ENCODE data around the gene ARPC5L.
"Not testable (repeated sequence)": the region's sequence is repeated elsewhere in the genome, so short reads cannot be mapped to it uniquely, and the experiment has no call there.

Gene ARPC5L

DNA sequence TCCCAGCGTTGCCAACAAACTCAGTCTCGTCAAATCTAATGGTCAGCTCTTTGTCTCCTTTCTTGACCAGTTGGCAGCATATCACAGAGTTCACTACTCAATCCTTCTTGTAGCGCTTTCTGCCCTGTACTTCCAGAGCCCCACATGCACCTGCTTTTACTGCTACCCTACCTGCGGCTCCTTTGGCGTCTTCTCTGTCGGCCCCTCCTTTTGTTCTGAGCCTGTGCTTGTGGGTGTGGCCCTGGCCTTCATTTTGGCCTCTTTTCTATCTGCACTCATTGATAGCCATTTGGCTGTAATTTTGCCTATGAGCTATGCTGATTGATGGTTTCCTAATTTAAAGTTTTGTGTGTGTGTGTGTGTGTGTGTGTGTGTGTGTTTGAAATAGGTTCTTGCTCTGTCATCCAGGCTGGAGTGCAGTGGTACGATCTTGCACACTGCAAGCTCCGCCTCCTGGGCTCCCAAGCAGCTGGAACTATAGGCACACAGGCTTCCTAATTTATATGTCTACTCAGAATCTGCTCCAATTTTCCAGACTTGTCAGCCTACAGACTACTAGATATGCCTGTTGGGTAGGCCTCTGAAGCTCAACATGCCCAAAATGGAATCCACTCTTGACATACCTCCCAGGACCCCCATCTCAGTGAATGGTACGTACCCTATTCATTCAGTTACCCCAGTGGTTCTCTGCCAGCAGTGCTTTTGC lies 32.3 kb downstream of the ARPC5L start:
- DNase-seq (ENCODE audit: low spot score) = no peak

DNA sequence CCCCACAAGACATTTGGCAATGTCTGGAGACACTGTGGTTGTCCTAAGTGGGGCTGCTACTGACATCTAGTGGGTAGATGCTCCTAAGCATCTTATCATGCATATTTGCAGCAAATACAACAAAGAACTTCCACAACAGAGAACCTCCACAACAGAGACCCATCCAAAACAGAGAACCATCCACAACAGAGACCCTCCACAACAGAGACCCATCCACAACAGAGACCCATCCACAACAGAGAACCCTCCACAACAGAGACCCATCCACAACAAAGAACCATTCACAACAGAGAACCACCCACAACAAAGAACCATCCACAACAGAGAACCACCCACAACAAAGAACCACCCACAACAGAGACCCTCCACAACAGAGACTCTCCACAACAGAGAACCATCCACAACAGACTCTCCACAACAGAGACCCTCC lies 32.8 kb downstream of the ARPC5L start:
- DNase-seq (ENCODE audit: low spot score) = no peak

DNA sequence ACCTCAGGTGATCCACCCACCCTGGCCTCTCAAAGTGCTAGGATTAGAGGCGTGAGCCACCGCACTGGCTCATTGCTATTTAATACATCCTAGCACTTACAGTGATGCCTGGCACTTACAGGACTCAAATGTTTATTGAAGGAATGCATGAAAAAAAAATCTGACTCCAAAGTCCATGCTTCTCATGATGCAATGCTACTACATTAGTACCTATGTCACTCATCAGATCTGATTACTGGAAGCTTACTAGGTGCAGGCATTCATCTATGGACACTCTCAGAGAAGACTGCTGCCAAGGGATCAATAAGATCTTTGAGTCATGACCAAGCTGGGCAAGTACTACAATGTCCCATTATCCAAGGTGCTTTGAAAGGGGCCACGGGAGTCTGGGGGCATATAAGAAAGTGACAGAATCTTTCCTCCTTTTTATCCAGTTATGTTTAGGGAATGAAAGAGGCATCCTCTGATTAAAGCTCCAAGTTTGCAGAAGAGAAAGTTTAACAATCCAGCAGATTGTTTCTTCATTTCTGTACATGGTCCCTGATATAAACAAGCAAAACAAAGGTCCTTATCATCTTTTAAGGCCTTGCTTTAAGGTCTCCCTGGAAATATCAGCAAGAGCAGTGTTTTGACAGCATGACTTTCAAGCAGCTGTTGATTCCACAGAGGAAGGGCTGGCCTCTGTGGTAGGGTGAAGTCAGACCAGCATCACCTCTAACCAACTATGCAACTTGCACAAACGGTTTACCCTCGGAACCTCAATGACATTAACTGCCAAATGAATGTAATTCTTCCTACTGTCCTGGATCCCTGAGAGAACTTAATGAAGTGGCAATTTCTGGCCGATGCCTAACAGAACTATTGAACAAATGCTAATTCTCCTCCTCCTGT lies 35.9 kb downstream of the ARPC5L start:
- DNase-seq (ENCODE audit: low spot score) = no peak

DNA sequence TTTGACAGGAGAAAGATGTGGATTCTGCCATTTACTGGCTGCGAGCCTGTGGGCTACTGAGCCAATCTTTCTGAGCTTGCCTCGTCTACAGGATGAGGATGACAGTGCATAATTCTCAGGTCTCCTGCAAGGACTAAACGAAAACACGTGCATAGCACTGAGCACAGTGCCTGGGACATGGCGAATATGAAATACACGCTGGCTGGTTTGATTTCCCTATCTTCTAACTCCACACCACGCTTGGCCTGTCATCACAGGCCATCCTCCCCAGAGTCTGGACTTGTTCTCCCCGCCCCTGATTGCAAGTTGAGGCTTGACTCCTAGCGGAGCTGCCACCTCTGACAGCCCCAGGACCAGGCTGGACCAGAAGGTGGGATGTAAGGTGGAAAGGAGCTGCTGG lies 37.9 kb downstream of the ARPC5L start:
- no peak for DNase-seq (ENCODE audit: low spot score)

DNA sequence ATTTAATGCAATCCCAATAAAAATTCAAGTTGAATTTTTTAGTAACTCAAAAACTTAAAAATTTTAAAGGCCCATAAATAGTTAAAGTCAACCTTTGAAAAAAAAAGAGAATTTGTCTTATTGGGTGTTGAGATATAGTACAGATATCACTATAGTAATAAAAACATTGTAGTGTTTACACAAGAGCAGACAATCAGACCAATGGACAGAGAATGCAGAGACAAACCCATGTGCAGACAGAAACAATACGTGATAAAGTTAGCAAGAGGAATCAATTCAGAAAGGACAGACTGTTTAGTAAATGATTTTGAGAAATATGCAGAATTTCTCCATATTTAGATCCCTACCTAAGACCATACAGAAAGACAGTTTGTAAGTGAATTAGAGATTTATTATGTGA lies 45.0 kb downstream of the ARPC5L start:
- no peak for DNase-seq (ENCODE audit: low spot score)

DNA sequence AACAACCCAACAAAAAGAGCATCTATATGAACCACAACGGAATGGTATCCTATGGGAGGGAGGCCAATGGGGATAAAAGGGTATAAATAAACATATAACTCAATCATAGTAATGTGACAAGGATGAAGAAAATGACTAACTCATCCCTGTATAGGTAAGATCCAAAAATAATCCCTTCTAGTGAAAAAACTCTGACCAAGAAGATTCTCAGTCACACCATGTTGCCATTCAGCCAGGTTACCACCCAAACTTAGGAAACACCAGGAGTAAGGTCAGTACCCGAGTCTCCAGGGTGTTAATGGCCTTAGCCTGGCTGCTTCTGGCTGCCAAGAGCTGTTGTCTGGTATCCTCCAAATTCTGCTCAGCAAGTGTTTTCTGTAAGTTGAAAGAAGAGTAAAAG lies 46.2 kb downstream of the ARPC5L start:
- no peak for DNase-seq (ENCODE audit: low spot score)

DNA sequence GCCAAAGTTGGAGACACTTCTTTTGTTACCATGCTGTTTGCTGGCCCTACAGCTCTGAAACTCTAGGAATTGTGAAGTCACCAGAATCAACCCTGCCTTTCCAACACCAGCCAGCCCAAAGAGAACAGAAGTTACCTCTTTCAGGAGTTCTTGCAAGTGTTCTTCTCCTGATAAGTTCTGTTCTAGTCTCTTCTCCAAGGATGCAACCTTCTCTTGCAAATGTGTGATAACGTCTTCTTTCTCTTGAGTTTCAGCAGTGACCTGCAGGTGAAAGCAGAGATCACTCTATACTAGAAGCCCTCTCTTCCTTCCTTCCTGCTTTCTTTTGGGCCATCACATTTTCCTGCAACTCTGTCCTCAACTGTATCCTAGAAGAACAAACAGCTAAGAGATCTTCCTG lies 49.8 kb downstream of the ARPC5L start:
- no peak for DNase-seq (ENCODE audit: low spot score)

DNA sequence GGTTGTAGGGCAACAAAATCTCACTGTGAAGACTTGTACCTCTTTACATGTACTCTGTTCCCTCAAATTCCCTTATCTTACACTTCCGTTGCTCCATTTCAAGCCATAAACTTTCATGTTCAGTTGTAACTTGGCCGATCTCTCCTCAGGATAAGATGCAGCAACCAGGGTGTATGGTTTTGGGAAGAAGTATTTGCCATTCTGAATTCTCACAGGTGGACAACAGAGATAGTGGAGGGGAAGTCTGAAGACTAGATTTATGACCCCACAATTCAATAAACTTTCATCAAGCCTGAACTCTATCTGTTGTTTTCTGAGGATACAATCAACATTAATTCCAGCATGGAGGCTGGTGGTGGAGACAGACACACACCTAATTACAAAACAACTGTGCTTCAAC lies 51.4 kb downstream of the ARPC5L start:
- DNase-seq (ENCODE audit: low spot score) = no peak

DNA sequence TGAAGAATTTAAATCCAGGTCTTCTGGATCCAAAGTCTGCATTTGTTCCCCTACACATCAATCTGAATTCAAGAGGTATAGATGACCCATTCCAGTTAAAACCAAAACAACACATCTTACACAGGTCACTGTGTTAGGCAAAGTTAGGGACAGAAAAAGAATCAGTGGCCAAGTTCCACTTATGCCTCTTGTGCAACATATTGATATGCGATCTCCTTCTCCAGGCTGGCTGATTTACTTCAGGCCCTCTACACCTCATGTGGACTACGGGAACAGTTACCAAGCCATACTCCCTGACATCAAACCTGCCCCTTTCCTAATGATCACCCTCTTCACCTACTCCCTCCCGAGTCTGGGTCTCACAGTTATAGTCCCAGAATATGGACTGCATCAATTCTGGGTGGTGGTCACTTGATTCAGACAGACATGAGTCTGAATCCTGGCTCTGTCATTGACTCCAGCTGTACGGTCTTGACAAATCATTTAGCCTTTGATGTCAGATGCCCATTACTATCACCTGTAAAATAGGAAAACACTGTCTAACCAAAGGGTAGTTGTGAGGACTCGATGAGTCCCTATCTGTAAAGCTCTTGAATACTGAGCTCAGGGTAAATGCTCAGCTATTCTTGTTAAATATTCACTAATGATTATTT lies 52.9 kb downstream of the ARPC5L start:
- DNase-seq (ENCODE audit: low spot score) = no peak

DNA sequence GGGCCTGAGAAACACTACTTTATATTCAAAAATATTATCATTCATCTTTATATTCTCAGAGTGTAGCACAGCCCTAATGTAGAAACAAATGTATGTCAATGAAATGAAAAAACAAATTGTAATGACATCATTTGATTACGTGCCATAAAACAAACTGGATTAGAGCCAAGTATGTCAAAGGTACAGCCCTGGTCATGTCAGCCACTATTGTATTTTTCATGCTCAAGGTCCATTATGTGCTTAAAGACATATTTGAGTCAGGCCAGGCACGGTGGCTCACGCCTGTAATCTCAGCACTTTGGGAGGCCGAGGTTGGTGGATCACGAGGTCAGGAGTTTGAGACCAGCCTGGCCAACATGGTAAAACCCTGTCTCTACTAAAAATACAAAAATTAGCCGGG lies 58.5 kb downstream of the ARPC5L start:
- DNase-seq (ENCODE audit: low spot score) = not testable (repeated sequence)

Data from germinal center (tissue), 1 donor.